Thyroid gland (tissue), 4 donors: ENCODE results near the gene RHBDD2.

Source experiments
- CTCF ChIP-seq, 6 experiments: fragments of 200-600 bp in 3 of 6; fragments of 450-650 bp in 3 of 6; sonication (generic) in 3 of 6; IDR thresholded peaks; one replicate each; pipeline ENCODE4 v1.5.1; 2016 to 2019; ENCODE audit warnings: antibody characterized with exemption in 6 of 6, mild to moderate bottlenecking in 2 of 6, inconsistent platforms in 1 of 6, moderate library complexity in 1 of 6
- POLR2A ChIP-seq, 2 donors: fragments of 450-650 bp; IDR thresholded peaks; one replicate each; pipeline ENCODE4 v1.6.1; 2017; ENCODE audit warnings: antibody characterized with exemption in 2 of 2, mild to moderate bottlenecking in 2 of 2, moderate library complexity in 1 of 2

- TF ChIP-seq POLR2A (IDR thresholded peaks at IDR 0.05) (no peak), CTCF (IDR thresholded peaks at IDR 0.05) (no peak)
Measured at GRCh38 chr7:75928568-75928914, 49.7 kb downstream of the RHBDD2 start.
